B cell (primary cell): ENCODE results near the gene EVL. TPM values are rescaled to one million over a fixed set of nuclear protein-coding genes. Genes with fewer than 3 reads are reported as not detected.

Source experiments
- ATAC-seq: fragments of 200-7000 bp; cut with Tn5 transposase; one replicate; pipeline ENCODE4 v1.10.0; 2021; ENCODE audit warnings: low read depth, mild to moderate bottlenecking, moderate number of reproducible peaks, moderate library complexity
- CTCF ChIA-PET: fragments of 350-600 bp; sonication (Branson Sonifier 250); formaldehyde crosslinking; loops from one replicate; lab custom pipeline; 2021; ENCODE audit warnings: antibody characterized with exemption, inconsistent platforms; lab: Charles Lee
- POLR2A ChIA-PET: fragments of 350-600 bp; sonication (Branson Sonifier 250); formaldehyde crosslinking; loops from one replicate; lab custom pipeline; 2021; ENCODE audit warnings: antibody characterized with exemption; lab: Charles Lee
- DNase-seq: peaks from one replicate; pipeline ENCODE4 v3.0.0; 2013
- H2AFZ ChIP-seq: 2 replicates; pipeline ENCODE4 v1.6.1; 2012; ENCODE audit warnings: mild to moderate bottlenecking, low read depth, low read length; ENCODE audit not compliant: insufficient read depth, poor library complexity, severe bottlenecking
- H3K27ac ChIP-seq, 2 donors: 1 replicate in 1 of 2; 2 replicates in 1 of 2; pipeline ENCODE4 v1.5.1; 2012 to 2013; ENCODE audit warnings: low read length in 2 of 2, mild to moderate bottlenecking in 2 of 2, moderate library complexity in 1 of 2
- H3K27me3 ChIP-seq, 4 experiments: fragments of 200-600 bp in 1 of 4; sonication (generic) in 1 of 4; replicated peaks in 1 of 4; 1 replicate in 2 of 4; 2 replicates in 2 of 4; pipeline versions ENCODE4 v1.6.1 to v1.7.0; 2013 to 2016; ENCODE audit warnings: low read length in 3 of 4, mild to moderate bottlenecking in 2 of 4, mixed read lengths in 1 of 4, moderate library complexity in 1 of 4; ENCODE audit not compliant: insufficient read depth in 4 of 4, control insufficient read depth in 3 of 4; ENCODE audit errors: control extremely low read depth in 1 of 4
- H3K36me3 ChIP-seq, 2 experiments: replicated peaks in 1 of 2; 1 replicate in 1 of 2; 2 replicates in 1 of 2; pipeline versions ENCODE4 v1.6.1 to v1.7.1; 2013; ENCODE audit warnings: low read length in 1 of 2; ENCODE audit not compliant: insufficient read depth in 2 of 2, control insufficient read depth in 1 of 2; ENCODE audit errors: control extremely low read depth in 1 of 2, extremely low read depth in 1 of 2
- H3K4me1 ChIP-seq, 2 donors: fragments of 200-600 bp in 1 of 2; sonication (generic) in 1 of 2; 1 replicate in 1 of 2; 2 replicates in 1 of 2; pipeline versions ENCODE4 v1.5.1 to v1.6.1; 2013 to 2017; ENCODE audit warnings: low read length in 2 of 2; ENCODE audit not compliant: control insufficient read depth in 2 of 2, insufficient read depth in 2 of 2
- H3K4me2 ChIP-seq: replicated peaks from 2 replicates; pipeline ENCODE3; 2012; ENCODE audit warnings: mild to moderate bottlenecking, low read depth, low read length; ENCODE audit not compliant: poor library complexity, severe bottlenecking
- H3K4me3 ChIP-seq, 5 experiments: fragments of 200-600 bp in 1 of 5; sonication (generic) in 1 of 5; 1 replicate in 3 of 5; 2 replicates in 2 of 5; pipeline versions ENCODE4 v1.5.1 to v1.7.0; 2011 to 2016; ENCODE audit warnings: low read length in 4 of 5, mild to moderate bottlenecking in 4 of 5, low read depth in 2 of 5, control low read depth in 1 of 5, moderate library complexity in 1 of 5; ENCODE audit not compliant: insufficient read depth in 1 of 5; ENCODE audit errors: control extremely low read depth in 1 of 5, extremely low read depth in 1 of 5
- H3K79me2 ChIP-seq: fragments of 200-600 bp; sonication (generic); one replicate; pipeline ENCODE4 v1.6.0; 2016; ENCODE audit warnings: low read length; ENCODE audit not compliant: control insufficient read depth, insufficient read depth
- H3K9ac ChIP-seq: fragments of 200-600 bp; sonication (generic); 2 replicates; pipeline ENCODE4 v1.6.1; 2017; ENCODE audit warnings: mild to moderate bottlenecking, low read length, moderate library complexity
- H3K9me3 ChIP-seq, 3 donors: one replicate each; pipeline versions ENCODE4 v1.6.1 to v1.7.1; 2013; ENCODE audit warnings: low read length in 2 of 3; ENCODE audit not compliant: control insufficient read depth in 2 of 3, insufficient read depth in 1 of 3; ENCODE audit errors: control extremely low read depth in 1 of 3
- H4K20me1 ChIP-seq: 2 replicates; pipeline ENCODE4 v1.6.0; 2012; ENCODE audit warnings: mild to moderate bottlenecking, low read length; ENCODE audit not compliant: insufficient read depth, control insufficient read depth, poor library complexity, severe bottlenecking
- H3K27ac Mint-ChIP-seq: one replicate; pipeline ENCODE4 v1.8.0; 2021; ENCODE audit warnings: mixed read lengths
- H3K27me3 Mint-ChIP-seq: one replicate; pipeline ENCODE4 v1.8.0; 2021; ENCODE audit warnings: mixed read lengths
- H3K4me1 Mint-ChIP-seq: one replicate; pipeline ENCODE4 v1.8.0; 2021; ENCODE audit warnings: mixed read lengths
- H3K4me3 Mint-ChIP-seq: one replicate; pipeline ENCODE4 v1.8.0; 2021; ENCODE audit warnings: mixed read lengths
- H3K9me3 Mint-ChIP-seq: one replicate; pipeline ENCODE4 v1.8.0; 2022; ENCODE audit warnings: mixed read lengths; ENCODE audit not compliant: insufficient read depth
- CTCF ChIP-seq: fragments of 200-600 bp; IDR thresholded peaks from one replicate; pipeline ENCODE4 v1.8.0; 2022; ENCODE audit warnings: antibody characterized with exemption, mild to moderate bottlenecking
- EZH2 ChIP-seq: IDR thresholded peaks from 2 replicates; pipeline ENCODE4 v1.6.1; 2012; ENCODE audit warnings: borderline replicate concordance, low read depth, mild to moderate bottlenecking, moderate library complexity, low read length; ENCODE audit not compliant: insufficient read depth, poor library complexity, severe bottlenecking
- WGBS: methylation state at CpG from one replicate; pipeline ENCODE4 v1.1.5; 2013; ENCODE audit warnings: missing lambda C conversion rate; ENCODE audit not compliant: insufficient coverage; 5-methylcytosine and 5-hydroxymethylcytosine counted together
- intact Hi-C: fragments of 100-400 bp; cut with micrococcal nuclease; formaldehyde crosslinking; loops from one replicate; pipeline ENCODE4 v1.10.0; 2022
- polyA plus RNA-seq: library from polyadenylated mRNA; depleted of rRNA; stranded (reverse); fragments of >200 nt; gene quantifications from 2 replicates; pipeline ENCODE4 v1.2.3, GENCODE V29; 2012
- total RNA-seq, 2 donors: library from RNA; stranded (reverse); fragments of 120-200 nt in 1 of 2; gene quantifications; 1 replicate in 1 of 2; 2 replicates in 1 of 2; pipeline versions ENCODE4 v1.2.3 to v1.2.4, GENCODE V29; 2013 to 2022

The EVL gene
- total and polyA plus RNA-seq, 2 donors (not counting 1 experiment from before 2014, with no cell fraction given) = 486 to 892 TPM

GRCh38 chr14:100067481-100067880 is 2.3 kb downstream of the EVL start:
- WGBS = 15% methylated on average over 6 of the region's 6 CpGs
- peak overlapping the region; percentile 88 for H3K9ac ChIP-seq
- peak overlapping the region; percentile 87 for H3K4me2 ChIP-seq
- H3K79me2 ChIP-seq = peaks cover 88% of the 10 kb centered on the region
- Mint-ChIP-seq H3K9me3 (no peaks in the 10 kb centered on the region), H3K4me1 (peaks cover 91% of the 10 kb centered on the region), H3K27me3 (no peaks in the 10 kb centered on the region), H3K27ac (peak overlapping the region; percentile 98), H3K4me3 (peak overlapping the region; percentile 100)
- ChIA-PET POLR2A (interaction anchor here (0.7 kb wide), 1 partner anchor 126 kb away, joined by 4 read pairs; no protein-coding TSS in a partner anchor), CTCF (interaction anchor here (1.7 to 22.8 kb wide), 5 partner anchors 8 to 126 kb away, joined by 5 to 495 read pairs (median 77); no protein-coding TSS in a partner anchor)
- H3K27ac ChIP-seq = peak overlapping the region; percentile 79 to 87
- TF ChIP-seq CTCF = no peak
- no peak for TF ChIP-seq EZH2
- peaks cover 77 to 83% of the 10 kb centered on the region in 2 donors for H3K4me1 ChIP-seq
- intact Hi-C loops = no loop called here
- peak overlapping the region; percentile 61 to 92 (median 69) for H3K4me3 ChIP-seq
- peaks cover 43% of the 10 kb centered on the region for H4K20me1 ChIP-seq
- no peaks in the 10 kb centered on the region for H3K27me3 ChIP-seq
- no peaks in the 10 kb centered on the region for H3K9me3 ChIP-seq
- ATAC-seq (no peak), DNase-seq (peak; percentile 17)
- peak overlapping the region; percentile 23 for H2AFZ ChIP-seq
- peaks cover 0 to 25% of the 10 kb centered on the region in 2 experiments for H3K36me3 ChIP-seq
